ENCODE data around the gene RELT. TPM values are rescaled to one million over a fixed set of nuclear protein-coding genes. Genes with fewer than 3 reads are reported as not detected.

The RELT gene
- total and polyA plus RNA-seq, 2 of the 13 experiments (the other 11 are each of a cell fraction or from before 2014, with no cell fraction given), result 2.5 to 4.7 TPM

- TF ChIP-seq CTCF (CRISPR knock-in tag; IDR thresholded peaks at IDR 0.05), result 0 out of 2 replicates have a peak, but pooled peaks have one; percentile 11
- no peak for TF ChIP-seq PCBP2 (optimal IDR thresholded peaks at IDR 0.05; ENCODE audit: low read depth, low read length, poor library complexity, severe bottlenecking)
- TF ChIP-seq DMAP1 (CRISPR knock-in tag; IDR thresholded peaks at IDR 0.05), result no peak
- TF ChIP-seq KDM5B (CRISPR knock-in tag; IDR thresholded peaks at IDR 0.05; ENCODE audit: borderline replicate concordance), result no peak
- peak; percentile 66 for TF ChIP-seq SALL1 (CRISPR knock-in tag; IDR thresholded peaks at IDR 0.05)
- no peak for TF ChIP-seq HHEX (CRISPR knock-in tag; IDR thresholded peaks at IDR 0.05)
- TF ChIP-seq NR2C2 (CRISPR knock-in tag; IDR thresholded peaks at IDR 0.05; ENCODE audit: borderline replicate concordance), result peak; percentile 60; the same call in 1 of the 2 replicates
- no peak for TF ChIP-seq CEBPB (IDR thresholded peaks at IDR 0.05; ENCODE audit: borderline replicate concordance, low read depth, low read length)
- no peak for TF ChIP-seq ZNF326 (CRISPR knock-in tag; IDR thresholded peaks at IDR 0.05; ENCODE audit: borderline replicate concordance)
- no peak for TF ChIP-seq CREBL2 (CRISPR knock-in tag; IDR thresholded peaks at IDR 0.05; ENCODE audit: borderline replicate concordance)
- no peak for TF ChIP-seq ZNF737 (CRISPR knock-in tag; IDR thresholded peaks at IDR 0.05; ENCODE audit: borderline replicate concordance)
- TF ChIP-seq IRX3 (CRISPR knock-in tag; IDR thresholded peaks at IDR 0.05; ENCODE audit: borderline replicate concordance, low read depth), result no peak
- TF ChIP-seq KAT7 (CRISPR knock-in tag; IDR thresholded peaks at IDR 0.05; ENCODE audit: borderline replicate concordance), result no peak
- TF ChIP-seq RELA (CRISPR knock-in tag; IDR thresholded peaks at IDR 0.05), result 0 out of 2 replicates have a peak, but pooled peaks have one; percentile 46
- TF ChIP-seq ZNF724P (CRISPR knock-in tag; IDR thresholded peaks at IDR 0.05; ENCODE audit: borderline replicate concordance), result no peak
- no peak for TF ChIP-seq ZNF251 (CRISPR knock-in tag; IDR thresholded peaks at IDR 0.05)
- TF ChIP-seq KDM5A (IDR thresholded peaks at IDR 0.05; ENCODE audit: borderline replicate concordance, low read length), result peak; percentile 29; the same call in 1 of the 2 replicates
- TF ChIP-seq MLXIP (CRISPR knock-in tag; IDR thresholded peaks at IDR 0.05; ENCODE audit: borderline replicate concordance), result no peak
- TF ChIP-seq MXD3 (CRISPR knock-in tag; IDR thresholded peaks at IDR 0.05), result no peak
- no peak for TF ChIP-seq HDAC6 (IDR thresholded peaks at IDR 0.05; ENCODE audit: low read depth, low read length)
- TF ChIP-seq BCLAF1 (IDR thresholded peaks at IDR 0.05), result no peak
- peak; percentile 57 for TF ChIP-seq THAP11 (CRISPR knock-in tag; IDR thresholded peaks at IDR 0.05)
Observed at GRCh38 chr11:73331138-73331916, 44.9 kb upstream of the RELT start (continued).
